VCaP (cell line): ENCODE results near the gene BSG.

Experiments
- H3K27ac ChIP-seq: fragments of 450-650 bp; 2 replicates; pipeline ENCODE4 v1.5.1; 2017
- CTCF ChIP-seq: fragments of 450-650 bp; conservative IDR thresholded peaks from 2 replicates; pipeline ENCODE4 v1.5.1; 2017; ENCODE audit warnings: mild to moderate bottlenecking, moderate library complexity

The BSG gene

GRCh38 chr19:575527-576506 is 3.4 kb downstream of the BSG start:
- peak overlapping the region; percentile 94 for H3K27ac ChIP-seq

GRCh38 chr19:576768-577438 is 4.5 kb downstream of the BSG start:
- H3K27ac ChIP-seq = no peak overlapping the region
- TF ChIP-seq CTCF = no peak

More at GRCh38 chr19:575527-576506, 3.4 kb downstream of the BSG start:
- TF ChIP-seq CTCF = no peak

- no peak overlapping the region for H3K27ac ChIP-seq
- TF ChIP-seq CTCF = no peak
Measured at GRCh38 chr19:577439-578392, 5.3 kb downstream of the BSG start.

- no peak for TF ChIP-seq CTCF
Measured at GRCh38 chr19:579111-579841, 6.9 kb downstream of the BSG start.

GRCh38 chr19:579842-580155 is 7.4 kb downstream of the BSG start:
- no peak overlapping the region for H3K27ac ChIP-seq
- TF ChIP-seq CTCF = no peak

More at GRCh38 chr19:579111-579841, 6.9 kb downstream of the BSG start:
- no peak overlapping the region for H3K27ac ChIP-seq

- no peak for TF ChIP-seq CTCF
- H3K27ac ChIP-seq = no peak overlapping the region
Measured at GRCh38 chr19:580274-580835, 8.0 kb downstream of the BSG start.
